ENCODE results near the gene PTGS2.

The PTGS2 gene

DNA sequence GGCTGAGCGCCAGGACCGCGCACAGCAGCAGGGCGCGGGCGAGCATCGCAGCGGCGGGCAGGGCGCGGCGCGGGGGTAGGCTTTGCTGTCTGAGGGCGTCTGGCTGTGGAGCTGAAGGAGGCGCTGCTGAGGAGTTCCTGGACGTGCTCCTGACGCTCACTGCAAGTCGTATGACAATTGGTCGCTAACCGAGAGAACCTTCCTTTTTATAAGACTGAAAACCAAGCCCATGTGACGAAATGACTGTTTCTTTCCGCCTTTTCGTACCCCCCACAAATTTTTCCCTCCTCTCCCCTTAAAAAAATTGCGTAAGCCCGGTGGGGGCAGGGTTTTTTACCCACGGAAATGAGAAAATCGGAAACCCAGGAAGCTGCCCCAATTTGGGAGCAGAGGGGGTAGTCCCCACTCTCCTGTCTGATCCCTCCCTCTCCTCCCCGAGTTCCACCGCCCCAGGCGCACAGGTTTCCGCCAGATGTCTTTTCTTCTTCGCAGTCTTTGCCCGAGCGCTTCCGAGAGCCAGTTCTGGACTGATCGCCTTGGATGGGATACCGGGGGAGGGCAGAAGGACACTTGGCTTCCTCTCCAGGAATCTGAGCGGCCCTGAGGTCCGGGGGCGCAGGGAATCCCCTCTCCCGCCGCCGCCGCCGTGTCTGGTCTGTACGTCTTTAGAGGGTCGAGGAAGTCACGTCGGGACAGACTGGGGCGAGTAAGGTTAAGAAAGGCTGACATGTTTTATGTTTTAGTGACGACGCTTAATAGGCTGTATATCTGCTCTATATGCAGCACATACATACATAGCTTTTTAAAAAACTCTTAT lies at the start of gene PTGS2:
PTGS2 (minus strand) TSS at position 179 of the 817 bp plus-strand sequence; CDS start at position 46, 133 bp downstream.
- DNase-seq: no peak

DNA sequence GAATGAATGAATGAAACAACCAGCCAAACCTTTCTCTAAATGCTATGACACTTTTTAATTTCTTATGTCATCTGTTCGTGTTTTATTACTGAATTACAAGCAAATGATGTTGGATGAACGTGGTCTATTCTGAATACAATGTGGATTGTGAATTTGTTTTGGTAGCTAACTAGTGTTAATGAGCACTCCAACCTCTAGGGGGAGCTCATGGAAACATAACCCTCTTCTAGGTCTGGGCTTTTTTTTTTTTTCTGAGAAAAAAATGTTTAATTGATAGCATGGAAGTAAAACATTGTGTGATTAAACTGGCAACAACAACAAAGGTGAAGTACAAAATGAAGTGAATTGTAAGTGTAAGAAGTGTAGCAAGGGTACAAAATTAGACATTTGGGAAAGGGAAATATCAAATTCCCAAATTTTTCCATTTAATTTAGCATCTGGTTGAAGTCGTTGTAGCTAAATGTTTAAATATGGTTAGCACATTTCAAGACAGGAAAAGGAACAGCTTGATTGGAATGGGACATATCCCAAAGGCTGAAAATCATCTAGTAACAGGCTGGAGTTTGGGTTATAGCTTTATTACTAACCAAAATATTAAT lies 42.6 kb upstream of the PTGS2 start:
- DNase-seq: no peak

DNA sequence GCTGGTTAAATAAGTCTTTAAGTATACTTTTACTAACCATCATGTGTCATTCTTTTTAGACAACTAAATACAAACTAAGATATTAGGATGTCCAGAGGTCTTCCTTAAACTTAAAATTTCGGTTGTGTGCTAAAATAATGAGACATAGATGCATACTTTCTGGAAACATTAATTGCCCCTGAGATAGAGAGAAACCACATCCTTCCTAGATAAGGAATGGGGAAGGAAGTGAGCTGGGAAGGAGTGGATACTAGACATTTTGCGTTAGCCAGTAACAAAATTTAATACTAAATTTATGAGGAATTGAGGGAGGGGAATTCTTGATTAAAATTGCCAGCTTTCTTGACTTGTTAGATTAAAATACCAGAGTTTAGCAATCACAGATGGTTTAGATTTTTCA lies 37.1 kb upstream of the PTGS2 start:
- no peak for DNase-seq

DNA sequence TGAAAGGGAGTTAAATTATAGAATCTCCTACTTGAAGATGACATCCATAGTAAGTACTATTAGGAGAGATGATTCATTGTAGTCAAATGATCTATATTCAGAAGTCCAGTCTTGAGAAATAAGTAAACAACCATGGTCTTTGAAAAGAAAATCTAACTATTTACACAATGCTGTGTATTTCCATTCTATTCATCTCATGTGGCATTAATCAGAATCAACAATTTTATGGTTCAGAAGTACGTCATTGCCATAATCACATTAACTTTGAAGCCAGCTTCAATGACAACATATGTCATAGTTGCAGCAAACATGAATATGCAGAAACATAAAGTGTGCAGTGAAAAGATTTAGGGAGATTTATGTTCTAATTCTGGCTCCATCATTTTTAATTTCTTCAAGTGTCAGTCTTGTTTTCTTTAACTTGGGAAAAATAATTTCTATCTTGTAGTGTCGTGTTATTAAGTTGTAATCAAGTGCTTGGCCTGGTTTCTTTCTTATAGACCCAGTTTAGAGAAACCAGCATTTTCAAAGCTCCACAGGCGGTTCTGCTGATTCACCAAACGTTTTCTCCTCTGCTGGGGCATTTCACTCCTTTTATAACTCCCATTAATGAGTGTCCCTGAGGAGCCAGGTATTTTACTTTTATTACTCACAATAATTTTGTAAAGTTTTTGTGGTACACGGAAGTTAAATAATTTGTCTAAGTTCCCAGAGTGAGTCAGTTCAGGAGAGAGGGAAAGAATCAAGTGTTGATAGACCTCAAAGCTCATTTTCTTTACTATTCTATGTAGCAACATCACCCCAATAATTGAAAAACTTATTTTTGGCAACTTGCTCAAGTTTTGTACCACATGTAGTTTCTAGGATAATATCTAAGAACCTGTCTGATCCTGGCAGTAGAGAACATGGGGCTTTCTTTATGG lies 35.9 kb upstream of the PTGS2 start:
- DNase-seq: no peak

DNA sequence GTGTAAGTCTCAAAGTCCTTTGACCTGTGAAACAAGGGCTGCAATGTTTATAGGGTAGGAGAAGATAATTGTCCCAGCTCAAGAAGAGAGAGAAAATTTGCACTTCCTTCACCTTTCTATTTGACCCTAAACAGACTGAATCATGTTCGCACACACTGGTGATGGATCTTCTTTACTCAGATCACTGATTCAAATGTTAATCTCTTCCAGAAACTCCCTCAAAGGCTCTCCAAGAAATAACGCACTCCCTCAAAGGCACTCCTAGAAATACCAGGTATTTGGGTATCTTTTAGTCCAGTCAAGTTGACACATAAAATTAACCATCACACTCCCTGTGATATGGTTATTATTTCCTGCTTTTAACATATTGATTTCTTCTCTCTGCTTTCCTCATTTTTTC lies 30.5 kb upstream of the PTGS2 start:
- no peak for DNase-seq

DNA sequence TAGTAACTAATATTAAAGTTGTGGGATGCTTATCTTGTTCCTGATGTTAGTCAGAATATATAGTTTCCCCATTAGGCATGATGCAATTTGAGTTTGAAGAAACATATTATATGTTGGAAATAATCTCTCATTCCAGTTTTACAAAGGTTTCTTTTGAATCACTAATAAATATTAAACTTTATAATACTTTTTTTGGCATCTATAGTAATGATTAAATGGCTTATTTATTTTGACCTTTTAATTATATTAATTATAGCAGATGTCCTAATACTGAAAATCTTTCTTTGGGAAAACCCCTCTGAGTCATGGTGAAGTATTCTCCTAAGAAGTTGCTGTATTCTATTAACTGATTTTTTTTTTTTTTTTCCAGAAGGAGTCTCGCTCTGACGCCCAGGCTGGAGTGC lies 28.5 kb upstream of the PTGS2 start:
- no peak for DNase-seq

DNA sequence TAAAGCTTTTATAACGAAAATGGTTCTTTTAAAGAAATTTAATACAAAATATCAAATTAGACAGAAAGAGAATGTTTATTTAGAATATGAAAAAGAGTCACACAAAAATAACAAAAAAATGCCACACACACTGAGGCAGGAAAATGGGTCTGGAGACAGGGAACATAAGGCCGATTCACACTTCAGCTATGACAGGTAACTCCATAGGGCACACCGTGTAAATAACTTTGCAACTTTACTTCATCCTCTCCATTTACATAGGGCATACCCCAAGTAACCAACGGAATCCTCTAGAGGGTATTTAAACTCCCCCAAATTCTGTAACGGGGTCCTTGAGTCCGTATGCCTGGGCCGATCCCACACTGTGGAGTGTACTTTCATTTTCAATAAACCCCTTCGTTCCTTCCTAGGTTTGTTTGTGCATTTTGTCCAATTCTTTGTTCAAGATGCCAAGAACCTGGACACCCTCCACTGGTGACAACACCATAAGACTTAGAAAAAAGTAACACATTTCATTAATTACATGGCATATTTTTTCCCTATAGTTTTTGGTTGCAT lies 23.1 kb upstream of the PTGS2 start:
- DNase-seq: no peak

DNA sequence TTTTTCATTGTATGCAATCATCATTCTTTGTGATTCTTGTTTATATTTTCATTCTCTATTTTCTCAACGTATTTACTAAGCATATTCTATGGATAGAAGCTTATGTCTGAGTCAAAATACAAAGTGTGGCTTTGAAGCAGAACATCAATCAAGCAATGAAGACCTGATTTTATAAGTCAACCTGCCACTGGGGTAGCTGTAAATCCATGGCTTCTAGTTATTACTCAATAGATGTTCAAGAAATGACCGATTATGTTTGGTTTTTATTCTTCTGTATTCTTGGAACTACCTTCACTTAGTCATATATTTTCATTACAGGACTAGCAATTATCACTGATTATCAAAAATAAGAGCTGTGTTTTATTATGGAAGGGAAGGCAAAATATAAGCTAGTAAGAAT lies 20.5 kb upstream of the PTGS2 start:
- no peak for DNase-seq

DNA sequence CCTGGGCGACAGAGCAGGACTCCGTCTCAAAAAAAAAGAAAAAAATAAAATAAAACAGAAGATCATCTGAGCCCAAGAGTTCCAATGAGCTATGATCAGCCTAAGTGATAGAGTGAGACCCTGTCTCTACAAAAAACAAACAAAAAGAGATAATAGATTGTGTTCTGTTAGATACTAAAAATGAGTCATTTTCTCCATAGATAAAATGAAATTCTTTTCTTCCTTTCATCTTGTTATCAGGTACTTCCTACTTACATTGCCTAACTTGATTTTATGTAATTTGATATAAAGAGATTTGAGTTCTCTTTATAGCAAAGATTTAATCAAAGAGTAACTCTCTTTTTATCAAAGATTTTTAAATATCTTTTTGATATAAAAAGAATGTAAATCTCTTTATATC lies 19.3 kb upstream of the PTGS2 start:
- no peak for DNase-seq

DNA sequence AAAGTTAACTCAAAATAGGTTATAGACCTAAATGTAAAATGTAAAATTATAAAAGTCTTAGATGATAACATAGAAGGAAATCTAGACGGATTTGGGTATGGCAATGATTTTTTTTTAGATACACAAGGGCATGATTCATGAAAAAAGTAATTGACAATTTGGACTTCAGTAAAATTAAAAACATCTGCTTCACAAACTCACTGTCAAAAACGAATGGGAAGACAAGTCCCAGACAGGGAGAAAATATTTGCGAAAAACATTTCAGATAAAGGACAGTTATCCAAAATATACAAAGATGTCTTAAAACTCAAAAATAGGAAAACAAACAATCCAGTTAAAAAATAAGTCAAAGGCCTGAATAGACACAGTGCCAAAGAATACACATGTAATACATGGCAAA lies 9.7 kb upstream of the PTGS2 start:
- DNase-seq: no peak

DNA sequence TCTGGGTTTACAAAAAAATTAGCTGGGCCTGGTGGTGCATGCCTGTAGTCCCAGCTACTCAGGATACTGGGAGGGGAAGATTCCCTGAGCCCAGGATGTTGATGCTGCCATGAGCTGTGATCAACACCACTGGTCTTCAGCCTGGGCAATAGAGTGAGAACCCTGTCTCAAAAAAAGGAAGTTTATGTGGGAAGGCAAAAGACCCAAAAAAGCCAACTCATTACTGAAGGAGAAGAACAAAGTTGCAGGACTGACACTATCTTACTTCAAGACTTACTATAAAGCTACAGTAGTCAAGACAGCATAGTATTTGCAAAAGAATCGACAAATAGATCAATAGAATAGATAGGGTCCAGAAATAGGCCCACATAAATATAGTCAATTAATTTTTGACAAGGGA lies 9.2 kb upstream of the PTGS2 start:
- DNase-seq: no peak

DNA sequence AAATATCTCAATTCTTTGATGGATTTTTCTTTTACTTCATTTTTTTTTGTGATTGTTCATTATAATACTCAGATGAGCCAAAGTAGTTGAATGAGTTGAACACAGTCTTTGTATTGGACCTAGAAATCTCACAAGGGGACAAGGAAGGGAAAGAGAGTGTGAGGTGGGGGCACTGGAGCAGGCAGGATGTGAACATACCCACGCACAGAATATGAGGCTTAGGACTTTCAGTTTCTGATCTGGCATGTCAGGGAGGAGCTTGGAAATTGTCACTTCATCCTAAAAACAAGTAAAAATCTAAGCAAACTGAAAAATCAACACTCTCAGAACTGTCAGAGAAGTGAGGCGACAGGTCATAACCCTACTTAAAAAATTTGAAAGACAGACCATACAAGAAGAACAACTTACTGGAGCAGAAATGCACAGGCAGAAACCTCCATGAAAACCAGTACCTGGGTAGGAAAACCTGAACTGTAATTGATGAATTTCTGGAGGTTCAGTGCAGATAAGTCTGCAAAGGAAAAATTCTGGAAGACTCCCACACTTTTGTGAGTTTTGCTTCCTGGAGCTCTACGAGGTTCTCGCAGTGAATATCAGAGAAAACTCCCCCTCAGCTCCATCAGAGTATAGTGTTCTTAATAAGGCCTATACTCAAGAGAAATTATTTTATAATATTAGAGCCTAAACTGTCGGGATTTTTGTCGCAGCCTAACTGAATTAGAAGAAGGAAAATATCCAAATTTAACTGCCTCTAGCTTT lies 3.6 kb upstream of the PTGS2 start:
- no peak for DNase-seq

DNA sequence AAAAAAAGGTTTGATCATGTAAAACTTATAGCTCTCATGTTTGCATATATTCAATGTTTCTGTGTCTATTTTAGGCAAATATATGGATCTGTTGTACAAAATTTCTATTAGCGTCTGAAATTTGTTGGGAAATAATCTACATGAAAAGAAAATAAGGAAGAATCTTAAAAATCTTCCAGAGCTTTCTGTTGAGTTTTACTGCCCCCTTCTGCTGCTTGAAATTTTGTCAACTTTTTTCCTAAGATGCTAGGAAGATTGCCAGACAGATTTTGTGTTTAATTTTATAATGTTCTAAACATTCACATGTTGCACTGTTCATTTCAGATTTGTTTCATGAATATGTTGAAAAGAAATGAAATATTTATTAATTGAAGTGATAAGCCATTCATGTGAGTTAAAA lies 2.5 kb upstream of the PTGS2 start:
- DNase-seq: no peak

DNA sequence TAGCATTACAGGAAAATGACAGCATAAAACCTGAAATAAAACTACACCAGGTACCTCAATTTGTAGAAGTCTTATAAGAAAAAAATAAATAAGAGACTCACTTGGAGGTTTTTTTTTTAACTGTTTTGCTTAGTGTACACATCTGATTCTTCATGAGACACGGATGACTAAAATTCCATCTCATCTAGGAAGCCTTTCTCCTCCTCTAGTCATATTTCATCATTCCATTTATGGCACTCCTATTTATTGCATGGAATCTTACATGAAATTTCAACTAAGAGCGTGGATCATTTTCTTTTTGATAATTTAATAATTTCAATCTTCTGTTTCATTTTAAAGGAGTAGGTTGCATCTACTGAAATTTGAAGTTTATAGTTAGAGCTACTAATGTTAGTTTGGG lies 1.6 kb upstream of the PTGS2 start:
- DNase-seq: no peak

DNA sequence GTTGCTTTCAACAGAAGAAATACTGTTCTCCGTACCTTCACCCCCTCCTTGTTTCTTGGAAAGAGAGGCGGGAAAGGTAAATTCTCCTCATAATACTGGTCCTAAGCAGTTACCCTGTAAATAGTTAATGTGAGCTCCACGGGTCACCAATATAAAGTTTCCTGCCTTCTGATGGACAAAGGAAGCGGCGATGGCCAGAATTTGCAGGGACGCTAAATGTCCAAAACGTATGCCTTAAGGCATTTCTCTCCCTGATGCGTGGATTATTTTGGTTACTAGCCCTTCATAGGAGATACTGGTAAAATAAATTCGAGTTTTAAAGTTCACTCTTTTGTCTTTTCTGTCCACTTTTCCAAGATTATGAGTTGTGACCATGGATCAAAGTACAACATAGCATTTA lies 898 bp upstream of the PTGS2 start:
- DNase-seq: no peak

DNA sequence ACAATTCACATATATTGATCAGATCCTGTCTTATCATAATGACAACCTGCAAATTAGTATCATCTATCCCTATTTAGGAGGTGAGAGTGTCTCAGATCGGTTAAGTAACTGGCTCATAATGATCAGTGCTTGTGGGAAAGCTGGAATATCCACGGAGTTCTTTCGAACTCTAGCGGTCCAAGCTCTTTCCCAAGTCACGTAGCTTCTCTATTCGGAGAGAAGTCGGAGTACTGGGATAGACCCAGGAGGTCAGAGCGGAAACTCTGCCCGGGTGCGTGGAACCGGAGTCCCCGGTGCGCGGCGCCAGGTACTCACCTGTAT lies 339 bp downstream of the PTGS2 start:
- DNase-seq: no peak

DNA sequence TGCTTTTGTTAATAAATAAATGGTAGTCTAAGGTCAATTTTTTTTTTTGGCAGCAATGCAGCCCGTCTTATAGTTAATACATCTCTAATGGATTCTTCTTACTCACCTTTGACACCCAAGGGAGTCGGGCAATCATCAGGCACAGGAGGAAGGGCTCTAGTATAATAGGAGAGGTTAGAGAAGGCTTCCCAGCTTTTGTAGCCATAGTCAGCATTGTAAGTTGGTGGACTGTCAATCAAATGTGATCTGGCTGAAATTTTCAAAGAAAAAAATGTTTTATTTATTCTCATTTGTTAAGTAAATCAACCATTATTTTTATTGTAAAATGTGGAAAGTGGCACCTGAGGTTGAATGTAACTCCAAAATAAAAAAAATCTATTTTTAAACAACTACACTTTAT lies 2.1 kb downstream of the PTGS2 start:
- DNase-seq: no peak

DNA sequence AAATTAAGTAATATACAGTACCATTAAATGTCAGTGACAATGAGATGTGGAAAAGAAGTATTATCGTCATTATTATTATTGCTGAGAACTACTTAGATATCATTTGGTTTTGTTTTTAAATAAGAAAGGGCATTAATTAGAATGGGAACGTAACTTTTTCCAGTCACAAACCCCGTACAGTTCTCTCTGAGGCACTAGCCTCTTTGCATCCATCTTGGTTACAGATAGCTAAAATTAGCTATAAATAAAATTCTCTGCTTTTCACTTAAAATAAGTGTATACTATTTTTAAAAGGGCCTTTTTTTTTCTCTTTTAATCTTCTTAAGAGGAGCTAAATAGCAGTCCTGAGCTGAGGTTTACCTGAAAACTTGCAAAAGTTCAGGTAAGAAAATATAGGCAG lies 7.6 kb downstream of the PTGS2 start:
- no peak for DNase-seq

DNA sequence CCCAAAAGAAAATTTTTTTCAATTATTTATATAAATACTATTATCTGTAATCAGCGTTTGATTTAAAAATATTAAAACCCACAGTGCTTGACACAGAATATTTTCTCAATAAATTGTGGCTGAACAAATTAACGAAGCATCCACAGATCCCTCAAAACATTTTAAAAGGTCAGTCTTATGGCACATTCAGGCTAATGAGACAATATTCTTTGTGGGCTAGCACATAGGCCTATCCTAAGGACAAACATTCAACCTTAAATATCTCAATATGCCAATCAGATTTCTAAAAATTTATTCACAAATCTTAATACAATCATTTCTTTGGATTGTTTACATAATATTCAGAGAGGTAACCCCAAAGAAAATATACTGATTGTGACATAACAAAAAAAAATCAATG lies 8.1 kb downstream of the PTGS2 start:
- DNase-seq: no peak

DNA sequence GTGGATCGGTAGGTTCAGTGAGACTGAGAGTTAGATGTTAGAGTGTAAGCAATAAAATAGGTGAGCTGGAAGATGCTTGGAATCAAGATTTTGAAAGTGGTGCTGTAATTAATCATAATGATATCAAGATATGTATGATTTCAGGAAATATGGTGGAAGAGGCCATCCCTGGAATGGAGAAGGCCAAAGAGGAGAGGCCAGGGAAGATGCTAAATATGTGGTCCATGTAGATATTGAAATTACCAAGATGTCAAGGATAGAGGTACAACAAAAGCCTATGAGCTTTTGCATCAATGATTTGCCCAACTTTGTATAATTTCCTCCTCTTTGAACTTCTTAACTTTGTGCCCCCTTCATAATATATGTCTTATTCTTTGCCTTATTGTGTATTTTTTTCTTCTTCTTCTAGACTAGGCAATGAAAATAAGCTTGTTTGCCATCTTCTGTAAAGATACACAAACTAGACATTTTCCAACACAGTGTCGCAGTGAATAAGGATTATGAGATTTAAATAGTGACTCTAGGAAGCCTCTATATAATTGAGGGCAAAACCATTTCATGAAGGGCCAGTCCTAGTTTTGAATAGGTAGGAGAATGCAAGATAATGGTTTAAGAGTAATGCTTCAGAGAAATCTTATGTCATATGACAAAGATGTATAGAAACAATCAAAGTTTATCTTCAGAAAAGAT lies 8.9 kb downstream of the PTGS2 start:
- DNase-seq: no peak

DNA sequence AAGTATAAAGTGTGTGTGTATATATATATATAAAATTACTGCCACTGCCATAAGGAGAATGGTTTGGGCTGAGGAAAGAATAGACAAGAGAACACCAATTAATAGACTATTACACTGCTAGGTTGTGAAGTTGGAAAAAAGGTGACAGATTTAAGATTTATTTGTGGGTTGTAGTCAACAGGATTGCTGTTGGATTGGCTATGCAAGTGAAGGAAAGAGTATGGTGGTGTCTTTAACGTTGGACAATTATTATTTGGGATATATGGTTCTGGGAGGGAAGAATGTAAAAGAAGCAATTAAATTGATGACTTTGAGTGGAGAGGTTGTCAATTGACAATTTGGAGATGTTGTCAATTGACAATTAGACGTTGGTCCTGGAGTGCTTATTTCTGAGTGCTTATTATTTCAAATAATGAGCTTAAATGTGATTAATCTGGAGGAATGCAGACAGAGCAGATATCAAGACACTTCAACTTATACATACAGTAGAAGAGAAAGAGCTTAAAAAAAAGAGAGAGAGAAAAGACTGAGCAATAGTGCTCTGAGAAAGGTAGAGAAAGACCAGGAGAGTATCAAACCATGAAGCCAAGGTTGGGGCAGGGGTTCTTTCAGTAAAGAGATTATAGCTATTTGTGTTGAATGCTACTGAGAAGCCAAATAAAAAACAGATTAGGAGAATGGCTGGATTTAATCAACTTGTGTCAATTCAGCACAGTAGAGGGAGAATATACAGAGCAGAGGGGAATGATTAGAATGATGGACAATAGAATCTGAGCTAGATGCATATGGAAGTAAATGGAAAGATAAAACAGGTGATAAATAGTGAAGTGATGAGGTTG lies 9.7 kb downstream of the PTGS2 start:
- DNase-seq: no peak

Measured in activated T-cell treated with anti-CD3 and anti-CD28 coated beads for 4 hours (primary cell).